Dendritic cell treated with granulocyte-macrophage colony-stimulating factor and Interleukin-4, amounts not matched to agents 40 ng/mL and 50 ng/mL, for 4 days (primary cell): Measurements from ENCODE around the gene ZG16.
"Not testable (repeated sequence)": the region's sequence is repeated elsewhere in the genome, so short reads cannot be mapped to it uniquely, and the experiment has no call there.

Experiments
- H3K27ac Mint-ChIP-seq: one replicate; pipeline ENCODE4 v1.8.0; 2022; ENCODE audit warnings: mild to moderate bottlenecking, mixed read lengths
- H3K27me3 Mint-ChIP-seq: one replicate; pipeline ENCODE4 v1.8.0; 2022; ENCODE audit warnings: mild to moderate bottlenecking, mixed read lengths
- H3K36me3 Mint-ChIP-seq: one replicate; pipeline ENCODE4 v1.8.0; 2022; ENCODE audit warnings: low read depth, mixed read lengths
- H3K4me1 Mint-ChIP-seq: one replicate; pipeline ENCODE4 v1.8.0; 2022; ENCODE audit warnings: low read depth, mixed read lengths
- H3K4me3 Mint-ChIP-seq: one replicate; pipeline ENCODE4 v1.8.0; 2022; ENCODE audit warnings: mild to moderate bottlenecking, moderate library complexity, mixed read lengths
- H3K9me3 Mint-ChIP-seq: one replicate; pipeline ENCODE4 v1.8.0; 2022; ENCODE audit warnings: mixed read lengths
- intact Hi-C: fragments of 100-400 bp; cut with micrococcal nuclease; formaldehyde crosslinking; loops from one replicate; pipeline ENCODE4 v1.15.0; 2022

Gene ZG16

GRCh38 chr16:29784157-29784556 is 6.1 kb downstream of the ZG16 start:
- H3K4me3 Mint-ChIP-seq, result no peak overlapping the region

GRCh38 chr16:29784901-29785500 is 6.9 kb downstream of the ZG16 start:
- peaks cover 4% of the 10 kb centered on the region for H3K27me3 Mint-ChIP-seq

More at GRCh38 chr16:29784157-29784556, 6.1 kb downstream of the ZG16 start:
- Mint-ChIP-seq H3K9me3 (no peaks in the 10 kb centered on the region), H3K36me3 (no peaks in the 10 kb centered on the region), H3K27me3 (peaks cover 6% of the 10 kb centered on the region), H3K4me1 (peaks cover 26% of the 10 kb centered on the region), H3K27ac (no peak overlapping the region)
- intact Hi-C loops, result loop anchor here (5.0 kb wide), 1 partner anchor 37 kb away; the partner anchor contains the start of gene C16orf54

GRCh38 chr16:29787155-29787554 is 9.1 kb downstream of the ZG16 start:
- intact Hi-C loops, H3K4me3 Mint-ChIP-seq, H3K27ac Mint-ChIP-seq: not testable (repeated sequence)

More at GRCh38 chr16:29784901-29785500, 6.9 kb downstream of the ZG16 start:
- H3K27ac Mint-ChIP-seq, result peak overlapping the region; percentile 42
- peaks cover 31% of the 10 kb centered on the region for H3K4me1 Mint-ChIP-seq
- no peaks in the 10 kb centered on the region for H3K36me3 Mint-ChIP-seq
- H3K4me3 Mint-ChIP-seq, result peak overlapping the region; percentile 42
- intact Hi-C loops, result loop anchor here (5.0 kb wide), 1 partner anchor 38 kb away; the partner anchor contains the start of gene C16orf54
- H3K9me3 Mint-ChIP-seq, result no peaks in the 10 kb centered on the region

GRCh38 chr16:29789775-29790182 is 11.7 kb downstream of the ZG16 start:
- intact Hi-C loops, result loop anchor here (1.0 to 5.0 kb wide), 3 partner anchors 16 to 62 kb away; partner anchors contain the start of gene PAGR1
- peaks cover 50% of the 10 kb centered on the region for H3K4me1 Mint-ChIP-seq
- H3K4me3 Mint-ChIP-seq, result peak overlapping the region; percentile 81
- H3K36me3 Mint-ChIP-seq, result peaks cover 10% of the 10 kb centered on the region
- peak overlapping the region; percentile 77 for H3K27ac Mint-ChIP-seq
- H3K27me3 Mint-ChIP-seq, result peaks cover 4% of the 10 kb centered on the region
- H3K9me3 Mint-ChIP-seq, result no peaks in the 10 kb centered on the region

More at GRCh38 chr16:29787155-29787554, 9.1 kb downstream of the ZG16 start:
- H3K9me3 Mint-ChIP-seq, H3K27me3 Mint-ChIP-seq, H3K36me3 Mint-ChIP-seq: not testable (repeated sequence)
- H3K4me1 Mint-ChIP-seq, result peaks cover 30% of the 10 kb centered on the region

- H3K9me3 Mint-ChIP-seq, result no peaks in the 10 kb centered on the region
- peak within 1 kb of the TSS; percentile 77 for H3K27ac Mint-ChIP-seq
- intact Hi-C loops, result loop anchor here (1.0 to 5.0 kb wide), 3 partner anchors 15 to 63 kb away; partner anchors contain the start of gene PAGR1
- H3K4me1 Mint-ChIP-seq, result peaks cover 49% of the 10 kb centered on the region
- H3K27me3 Mint-ChIP-seq, result peaks cover 2% of the 10 kb centered on the region
- peaks cover 10% of the 10 kb centered on the region for H3K36me3 Mint-ChIP-seq
- H3K4me3 Mint-ChIP-seq, result peak within 1 kb of the TSS; percentile 81
Observed at GRCh38 chr16:29790183-29790948, 12.3 kb downstream of the ZG16 start, which contains the start of gene KIF22. TSS of gene KIF22 (plus strand) at chr16:29790751. CDS start at chr16:29790760, 9 bp downstream.

- H3K4me1 Mint-ChIP-seq, result peaks cover 45% of the 10 kb centered on the region
- peak overlapping the region; percentile 81 for H3K4me3 Mint-ChIP-seq
- peak overlapping the region; percentile 77 for H3K27ac Mint-ChIP-seq
- intact Hi-C loops, result loop anchor here (1.0 to 5.0 kb wide), 3 partner anchors 14 to 64 kb away; partner anchors contain the start of gene PAGR1
- no peaks in the 10 kb centered on the region for H3K9me3 Mint-ChIP-seq
- peaks cover 10% of the 10 kb centered on the region for H3K36me3 Mint-ChIP-seq
- H3K27me3 Mint-ChIP-seq, result no peaks in the 10 kb centered on the region
Observed at GRCh38 chr16:29790949-29791844, 13.1 kb downstream of the ZG16 start.

GRCh38 chr16:29791845-29792807 is 14.1 kb downstream of the ZG16 start:
- Mint-ChIP-seq H3K27me3 (no peaks in the 10 kb centered on the region), H3K4me3 (no peak overlapping the region), H3K9me3 (no peaks in the 10 kb centered on the region), H3K4me1 (peaks cover 45% of the 10 kb centered on the region), H3K36me3 (peaks cover 17% of the 10 kb centered on the region), H3K27ac (no peak overlapping the region)
- intact Hi-C loops, result loop anchor here (2.0 to 5.0 kb wide), 2 partner anchors 25 to 65 kb away; partner anchors contain the start of gene PAGR1

GRCh38 chr16:29793153-29793552 is 15.1 kb downstream of the ZG16 start:
- H3K27me3 Mint-ChIP-seq, H3K27ac Mint-ChIP-seq, H3K9me3 Mint-ChIP-seq, H3K4me3 Mint-ChIP-seq: not testable (repeated sequence)
- intact Hi-C loops, result loop anchor here (5.0 kb wide), 1 partner anchor 66 kb away; no protein-coding TSS in a partner anchor
- Mint-ChIP-seq H3K36me3 (peaks cover 27% of the 10 kb centered on the region), H3K4me1 (peaks cover 45% of the 10 kb centered on the region)

- no peaks in the 10 kb centered on the region for H3K27me3 Mint-ChIP-seq
- peaks cover 38% of the 10 kb centered on the region for H3K36me3 Mint-ChIP-seq
- H3K27ac Mint-ChIP-seq, result peak overlapping the region; percentile 40
- intact Hi-C loops, result loop anchor here (5.0 kb wide), 1 partner anchor 67 kb away; no protein-coding TSS in a partner anchor
- H3K9me3 Mint-ChIP-seq, result no peaks in the 10 kb centered on the region
- no peak overlapping the region for H3K4me3 Mint-ChIP-seq
- peaks cover 40% of the 10 kb centered on the region for H3K4me1 Mint-ChIP-seq
Observed at GRCh38 chr16:29794231-29794710, 16.2 kb downstream of the ZG16 start.

- Mint-ChIP-seq H3K27ac (no peak overlapping the region), H3K36me3 (peaks cover 75% of the 10 kb centered on the region), H3K4me3 (no peak overlapping the region), H3K27me3 (no peaks in the 10 kb centered on the region), H3K4me1 (peaks cover 32% of the 10 kb centered on the region), H3K9me3 (no peaks in the 10 kb centered on the region)
- intact Hi-C loops, result no loop called here
Observed at GRCh38 chr16:29802416-29802935, 24.4 kb downstream of the ZG16 start.

GRCh38 chr16:29804020-29804419 is 26.0 kb downstream of the ZG16 start:
- intact Hi-C loops, result no loop called here

More at GRCh38 chr16:29804020-29804419, 26.0 kb downstream of the ZG16 start:
- no peaks in the 10 kb centered on the region for H3K9me3 Mint-ChIP-seq
- H3K36me3 Mint-ChIP-seq, result peaks cover 75% of the 10 kb centered on the region
- H3K4me3 Mint-ChIP-seq, result peak overlapping the region; percentile 99
- peaks cover 43% of the 10 kb centered on the region for H3K4me1 Mint-ChIP-seq
- H3K27me3 Mint-ChIP-seq, result no peaks in the 10 kb centered on the region
- H3K27ac Mint-ChIP-seq, result peak overlapping the region; percentile 98
